ENCODE measurements around the gene DGKD. TPM values are rescaled to one million over a fixed set of nuclear protein-coding genes. Genes with fewer than 3 reads are reported as not detected.
A peak's percentile ranks its signal among the peaks of the same experiment; 100 is the strongest.

DGKD gene
- polyA plus RNA-seq, 4 donors = 23.2 to 30.8 (median 24.4) TPM

- DNase-seq (ENCODE audit: low read depth in 4 of 4, low spot score in 3 of 4) = no peak
Observed at GRCh38 chr2:233440314-233440713, 86.0 kb downstream of the DGKD start.

GRCh38 chr2:233440714-233441113 lies 86.4 kb downstream of the DGKD start:
- DNase-seq (ENCODE audit: low read depth in 4 of 4, low spot score in 3 of 4) = no peak

GRCh38 chr2:233441161-233442027 lies 87.1 kb downstream of the DGKD start:
- DNase-seq (ENCODE audit: low read depth in 4 of 4, low spot score in 3 of 4) = no peak

- no peak for DNase-seq (ENCODE audit: low read depth in 4 of 4, low spot score in 3 of 4)
Observed at GRCh38 chr2:233442028-233442310, 87.7 kb downstream of the DGKD start.

GRCh38 chr2:233443511-233444183 lies 89.4 kb downstream of the DGKD start:
- DNase-seq (ENCODE audit: low read depth in 4 of 4, low spot score in 3 of 4) = peak; percentile 39 to 54 (median 47)

GRCh38 chr2:233444501-233444900 lies 90.2 kb downstream of the DGKD start:
- no peak for DNase-seq (ENCODE audit: low read depth in 4 of 4, low spot score in 3 of 4)

GRCh38 chr2:233445152-233445830 lies 91.0 kb downstream of the DGKD start:
- no peak for DNase-seq (ENCODE audit: low read depth in 4 of 4, low spot score in 3 of 4)

GRCh38 chr2:233446121-233446520 lies 91.8 kb downstream of the DGKD start:
- DNase-seq (ENCODE audit: low read depth in 4 of 4, low spot score in 3 of 4) = no peak

- DNase-seq (ENCODE audit: low read depth in 4 of 4, low spot score in 3 of 4) = no peak
Observed at GRCh38 chr2:233446606-233447305, 92.5 kb downstream of the DGKD start.

- DNase-seq (ENCODE audit: low read depth in 4 of 4, low spot score in 3 of 4) = no peak
Observed at GRCh38 chr2:233447506-233448219, 93.4 kb downstream of the DGKD start.

GRCh38 chr2:233448220-233448559 lies 93.9 kb downstream of the DGKD start:
- DNase-seq (ENCODE audit: low read depth in 4 of 4, low spot score in 3 of 4) = no peak

GRCh38 chr2:233448575-233448974 lies 94.3 kb downstream of the DGKD start:
- DNase-seq (ENCODE audit: low read depth in 4 of 4, low spot score in 3 of 4) = no peak

GRCh38 chr2:233449081-233449901 lies 95.0 kb downstream of the DGKD start:
- no peak for DNase-seq (ENCODE audit: low read depth in 4 of 4, low spot score in 3 of 4)

- no peak for DNase-seq (ENCODE audit: low read depth in 4 of 4, low spot score in 3 of 4)
Observed at GRCh38 chr2:233449921-233450863, 95.9 kb downstream of the DGKD start.

- no peak for DNase-seq (ENCODE audit: low read depth in 4 of 4, low spot score in 3 of 4)
Observed at GRCh38 chr2:233450864-233451575, 96.7 kb downstream of the DGKD start.

GRCh38 chr2:233451950-233452349 lies 97.7 kb downstream of the DGKD start:
- DNase-seq (ENCODE audit: low read depth in 4 of 4, low spot score in 3 of 4) = no peak

GRCh38 chr2:233453111-233453915 lies 99.0 kb downstream of the DGKD start:
- no peak for DNase-seq (ENCODE audit: low read depth in 4 of 4, low spot score in 3 of 4)
